Panc1 (cell line): Measurements from ENCODE around the gene CEL. TPM values are rescaled to one million over a fixed set of nuclear protein-coding genes. Genes with fewer than 3 reads are reported as not detected.
"Not testable (repeated sequence)": the region's sequence is repeated elsewhere in the genome, so short reads cannot be mapped to it uniquely, and the experiment has no call there.

Experiments used
- ATAC-seq: fragments of 200-7000 bp; cut with Tn5 transposase; 2 replicates; pipeline ENCODE4 v1.9.1; 2020; ENCODE audit warnings: mild to moderate bottlenecking, moderate library complexity
- BruUV-seq: library from RNA; stranded (reverse); fragments of 400-500 nt; replicated peaks from 2 replicates; lab custom pipeline; 2021; lab: Mats Ljungman, UMichigan
- CTCF ChIA-PET: fragments of 300-600 bp; sonication (Branson Sonifier 250); formaldehyde crosslinking; loops from one replicate; lab custom pipeline; 2022; ENCODE audit warnings: antibody characterized with exemption; lab: Charles Lee
- POLR2A ChIA-PET: fragments of 300-600 bp; sonication (Branson Sonifier 250); formaldehyde crosslinking; loops from one replicate; lab custom pipeline; 2022; ENCODE audit warnings: antibody characterized with exemption; lab: Charles Lee
- DNase-seq: peaks from one replicate; pipeline ENCODE4 v3.0.0-alpha.2; 2010; ENCODE audit warnings: low read depth, low spot score
- H3K27ac ChIP-seq: 2 replicates; pipeline ENCODE4 v1.5.1; 2011; ENCODE audit warnings: mild to moderate bottlenecking, low read length, inconsistent platforms
- H3K27me3 ChIP-seq: fragments of 200-500 bp; sonication (Bioruptor generic); 2 replicates; pipeline ENCODE4 v1.6.0; 2014; ENCODE audit warnings: low read length, inconsistent platforms; ENCODE audit not compliant: control insufficient read depth, insufficient read depth
- H3K36me3 ChIP-seq: fragments of 200-500 bp; sonication (Bioruptor generic); 2 replicates; pipeline ENCODE4 v1.5.1; 2014; ENCODE audit warnings: inconsistent platforms, mild to moderate bottlenecking, low read length, moderate library complexity; ENCODE audit not compliant: control insufficient read depth, insufficient read depth
- H3K4me1 ChIP-seq: 2 replicates; pipeline ENCODE4 v1.5.1; 2011; ENCODE audit warnings: inconsistent platforms, mild to moderate bottlenecking, low read length, moderate library complexity; ENCODE audit not compliant: control insufficient read depth, insufficient read depth
- H3K4me3 ChIP-seq, 2 experiments: 2 replicates each; pipeline ENCODE4 v1.5.1; 2011 to 2012; ENCODE audit warnings: low read depth in 2 of 2, low read length in 2 of 2, mild to moderate bottlenecking in 2 of 2, inconsistent platforms in 1 of 2, moderate library complexity in 1 of 2
- H3K9me3 ChIP-seq: fragments of 200-500 bp; sonication (Bioruptor generic); 2 replicates; pipeline ENCODE4 v1.5.1; 2014; ENCODE audit warnings: low read depth, mild to moderate bottlenecking, inconsistent platforms, low read length, moderate library complexity; ENCODE audit not compliant: control insufficient read depth, insufficient read depth
- CTCF ChIP-seq: fragments of 450-650 bp; IDR thresholded peaks from 2 replicates; pipeline ENCODE4 v1.5.1; 2017; ENCODE audit warnings: mild to moderate bottlenecking
- POLR2AphosphoS5 ChIP-seq: IDR thresholded peaks from 2 replicates; pipeline ENCODE4 v1.6.1; 2012; ENCODE audit warnings: mild to moderate bottlenecking, low read depth, low read length, moderate library complexity
- SIN3A ChIP-seq: IDR thresholded peaks from 2 replicates; pipeline ENCODE4 v1.6.1; 2012; ENCODE audit warnings: low read depth, mild to moderate bottlenecking, low read length, moderate library complexity, borderline replicate concordance; ENCODE audit not compliant: insufficient read depth
- TCF7L2 ChIP-seq: IDR thresholded peaks from 2 replicates; pipeline ENCODE4 v1.6.1; 2011; ENCODE audit warnings: mild to moderate bottlenecking, low read depth, low read length, inconsistent platforms
- in situ Hi-C: cut with HindIII; loops from 2 replicates; pipeline ENCODE4 v1.10.0; 2016; ENCODE audit warnings: low sequenced_read_pairs, low pct_unique_long_range_greater_than_20kb
- intact Hi-C: fragments of 100-400 bp; cut with micrococcal nuclease; formaldehyde crosslinking; loops from one replicate; pipeline ENCODE4 v1.10.0; 2022; ENCODE audit not compliant: unreplicated experiment
- total RNA-seq: library from RNA; stranded (reverse); gene quantifications from one replicate; pipeline ENCODE4 v1.2.1, GENCODE V29; 2021; ENCODE audit not compliant: unreplicated experiment
- TF ChIP-seq, protein P1 (sequence below), 2 experiments: IDR thresholded peaks; 2 replicates each; pipeline ENCODE4 v1.6.1; 2011 to 2012; ENCODE audit warnings: low read depth in 2 of 2, control low read depth in 1 of 2, low read length in 1 of 2, mild to moderate bottlenecking in 1 of 2, moderate library complexity in 1 of 2; ENCODE audit not compliant: insufficient read depth in 1 of 2

The CEL gene
- total RNA-seq, 1 experiment from 2014 or later, result 4.3 TPM

- ATAC-seq (no peak), DNase-seq (no peak)
- H3K36me3 ChIP-seq, result no peaks in the 10 kb centered on the region
- H3K27me3 ChIP-seq, result no peaks in the 10 kb centered on the region
- POLR2A ChIA-PET, result no interaction called here
- CTCF ChIA-PET, result no interaction called here
- no peaks in the 10 kb centered on the region for H3K4me1 ChIP-seq
- no peak overlapping the region for H3K27ac ChIP-seq
- in situ Hi-C loops, result no loop called here
- H3K4me3 ChIP-seq, result no peak overlapping the region
- intact Hi-C loops, result no loop called here
- no TSS peak for BruUV-seq
- TF ChIP-seq SIN3A (no peak), CTCF (no peak), TCF7L2 (no peak), POLR2AphosphoS5 (no peak)
- TF ChIP-seq, protein P1, sequence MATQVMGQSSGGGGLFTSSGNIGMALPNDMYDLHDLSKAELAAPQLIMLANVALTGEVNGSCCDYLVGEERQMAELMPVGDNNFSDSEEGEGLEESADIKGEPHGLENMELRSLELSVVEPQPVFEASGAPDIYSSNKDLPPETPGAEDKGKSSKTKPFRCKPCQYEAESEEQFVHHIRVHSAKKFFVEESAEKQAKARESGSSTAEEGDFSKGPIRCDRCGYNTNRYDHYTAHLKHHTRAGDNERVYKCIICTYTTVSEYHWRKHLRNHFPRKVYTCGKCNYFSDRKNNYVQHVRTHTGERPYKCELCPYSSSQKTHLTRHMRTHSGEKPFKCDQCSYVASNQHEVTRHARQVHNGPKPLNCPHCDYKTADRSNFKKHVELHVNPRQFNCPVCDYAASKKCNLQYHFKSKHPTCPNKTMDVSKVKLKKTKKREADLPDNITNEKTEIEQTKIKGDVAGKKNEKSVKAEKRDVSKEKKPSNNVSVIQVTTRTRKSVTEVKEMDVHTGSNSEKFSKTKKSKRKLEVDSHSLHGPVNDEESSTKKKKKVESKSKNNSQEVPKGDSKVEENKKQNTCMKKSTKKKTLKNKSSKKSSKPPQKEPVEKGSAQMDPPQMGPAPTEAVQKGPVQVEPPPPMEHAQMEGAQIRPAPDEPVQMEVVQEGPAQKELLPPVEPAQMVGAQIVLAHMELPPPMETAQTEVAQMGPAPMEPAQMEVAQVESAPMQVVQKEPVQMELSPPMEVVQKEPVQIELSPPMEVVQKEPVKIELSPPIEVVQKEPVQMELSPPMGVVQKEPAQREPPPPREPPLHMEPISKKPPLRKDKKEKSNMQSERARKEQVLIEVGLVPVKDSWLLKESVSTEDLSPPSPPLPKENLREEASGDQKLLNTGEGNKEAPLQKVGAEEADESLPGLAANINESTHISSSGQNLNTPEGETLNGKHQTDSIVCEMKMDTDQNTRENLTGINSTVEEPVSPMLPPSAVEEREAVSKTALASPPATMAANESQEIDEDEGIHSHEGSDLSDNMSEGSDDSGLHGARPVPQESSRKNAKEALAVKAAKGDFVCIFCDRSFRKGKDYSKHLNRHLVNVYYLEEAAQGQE (IDR thresholded peaks at IDR 0.05; ENCODE audit: insufficient read depth in 1 of 2, low read depth in 2 of 2, low read length in 1 of 2), result no peak
- H3K9me3 ChIP-seq, result no peaks in the 10 kb centered on the region
Observed at GRCh38 chr9:133090187-133090586, 28.4 kb downstream of the CEL start.

DNA sequence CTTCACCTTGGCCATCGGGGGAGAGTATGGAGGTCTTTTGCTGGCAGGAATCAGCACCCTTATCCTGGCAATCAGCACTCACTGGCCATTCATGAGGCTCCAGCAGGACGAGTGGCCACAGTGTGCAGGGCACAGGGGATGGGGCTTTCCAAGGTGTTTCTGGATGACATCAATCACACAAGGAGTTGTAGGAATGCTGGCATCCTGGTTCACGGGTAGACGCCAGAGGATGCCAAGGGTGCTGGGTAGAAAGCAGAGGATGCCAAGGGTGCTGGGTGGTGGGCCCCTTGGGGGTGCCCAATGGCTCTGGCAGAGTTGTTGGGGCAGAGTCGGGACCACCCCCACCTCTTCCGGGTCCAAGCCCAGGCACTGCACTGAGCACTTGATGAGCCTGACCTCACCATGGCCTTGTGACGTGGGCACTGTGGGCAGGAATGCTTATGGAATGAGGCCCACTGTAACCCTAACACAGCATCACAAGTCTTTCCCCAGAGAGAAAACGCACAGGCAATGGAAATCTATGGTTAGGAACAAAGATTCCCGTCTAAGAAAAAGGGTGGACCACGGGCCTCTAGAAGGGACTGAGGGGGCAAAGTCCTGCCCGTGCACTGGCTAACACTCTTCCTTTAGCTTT lies 29.1 kb downstream of the CEL start:
- no TSS peak for BruUV-seq
- Histone ChIP-seq H3K36me3 (no peaks in the 10 kb centered on the region), H3K27me3 (no peaks in the 10 kb centered on the region), H3K9me3 (no peaks in the 10 kb centered on the region), H3K27ac (no peak overlapping the region), H3K4me3 (no peak overlapping the region), H3K4me1 (no peaks in the 10 kb centered on the region)
- POLR2A ChIA-PET, result no interaction called here
- CTCF ChIA-PET, result no interaction called here
- intact Hi-C loops (no loop called here), in situ Hi-C loops (no loop called here)
- ATAC-seq (no peak), DNase-seq (no peak)
- TF ChIP-seq POLR2AphosphoS5 (no peak), CTCF (no peak), TCF7L2 (no peak), SIN3A (no peak)
- TF ChIP-seq, protein P1 (IDR thresholded peaks at IDR 0.05; ENCODE audit: insufficient read depth in 1 of 2, low read depth in 2 of 2, low read length in 1 of 2), result no peak

DNA sequence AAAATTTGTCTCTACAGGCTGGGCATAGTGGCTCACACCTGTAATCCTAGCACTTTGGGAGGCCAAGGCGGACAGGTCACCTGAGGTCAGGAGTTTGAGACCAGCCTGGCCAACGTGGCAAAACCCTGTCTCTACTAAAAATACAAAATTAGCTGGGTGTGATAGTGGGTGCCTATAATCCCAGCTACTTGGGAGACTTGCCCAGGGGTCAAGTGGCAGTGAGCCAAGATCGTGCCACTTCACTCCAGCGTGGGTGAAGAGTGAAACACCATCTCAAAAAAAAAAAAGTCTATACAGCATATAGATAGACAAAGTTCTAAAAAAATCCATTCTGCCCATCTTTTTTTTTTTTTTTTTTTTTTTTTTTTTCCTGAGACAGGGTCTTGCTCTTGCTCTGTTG lies 32.6 kb downstream of the CEL start:
- H3K4me3 ChIP-seq, H3K36me3 ChIP-seq, H3K4me1 ChIP-seq, DNase-seq, H3K27ac ChIP-seq, intact Hi-C loops, H3K27me3 ChIP-seq, in situ Hi-C loops, ATAC-seq, CTCF ChIA-PET, H3K9me3 ChIP-seq, POLR2A ChIA-PET, BruUV-seq: not testable (repeated sequence)
